Left lung (tissue), 10 donors: ENCODE measurements around the gene FICD. TPM values are rescaled to one million over a fixed set of nuclear protein-coding genes. Genes with fewer than 3 reads are reported as not detected.
"Not testable (repeated sequence)": the region's sequence is repeated elsewhere in the genome, so short reads cannot be mapped to it uniquely, and the experiment has no call there.

Source experiments
- ATAC-seq: fragments of 200-7000 bp; cut with Tn5 transposase; one replicate; pipeline ENCODE4 v1.9.1; 2020; ENCODE audit warnings: moderate library complexity
- DNase-seq, 4 donors: peaks; one replicate each; pipeline ENCODE4 v3.0.0-alpha.2; 2013 to 2020
- H3K27ac ChIP-seq, 2 donors: fragments of 200-600 bp; sonication (generic) in 1 of 2; one replicate each; pipeline versions ENCODE4 v1.5.0 to v1.8.0; 2020 to 2021
- H3K27me3 ChIP-seq, 2 donors: fragments of 200-600 bp; sonication (generic) in 1 of 2; one replicate each; pipeline versions ENCODE4 v1.5.0 to v1.8.0; 2020 to 2021
- H3K36me3 ChIP-seq, 2 donors: fragments of 200-600 bp; sonication (generic) in 1 of 2; one replicate each; pipeline versions ENCODE4 v1.5.0 to v1.8.0; 2020 to 2021
- H3K4me1 ChIP-seq, 2 donors: fragments of 200-600 bp; one replicate each; pipeline ENCODE4 v1.8.0; 2021
- H3K4me3 ChIP-seq, 2 donors: fragments of 200-600 bp; sonication (generic) in 1 of 2; one replicate each; pipeline versions ENCODE4 v1.5.0 to v1.8.0; 2020 to 2021; ENCODE audit warnings: mild to moderate bottlenecking in 1 of 2
- H3K9me3 ChIP-seq, 2 donors: fragments of 200-600 bp; sonication (generic) in 1 of 2; one replicate each; pipeline versions ENCODE4 v1.5.0 to v1.8.0; 2020 to 2021
- intact Hi-C, 2 donors: fragments of 100-400 bp; cut with DNase I; formaldehyde crosslinking; loops; one replicate each; pipeline versions ENCODE4 v1.11.2 to v1.14.2; 2022
- polyA plus RNA-seq, 6 donors: library from polyadenylated mRNA; unstranded; fragments of 120-200 nt; gene quantifications; one replicate each; pipeline ENCODE4 v1.2.1, GENCODE V29; 2013; ENCODE audit not compliant: insufficient read length in 6 of 6
- total RNA-seq, 2 donors: library from RNA; stranded (reverse); fragmentation: NEBNext Ultra II Directional; extraction: Animal tissue kit (Norgen Biotek cat#: 25700); gene quantifications; one replicate each; pipeline ENCODE4 v1.2.1, GENCODE V29; 2021
- TF ChIP-seq, protein P1 (sequence below), 2 donors: fragments of 200-600 bp; sonication (generic) in 1 of 2; IDR thresholded peaks; one replicate each; pipeline versions ENCODE4 v1.5.0 to v1.8.0; 2021; ENCODE audit warnings: antibody characterized with exemption in 2 of 2
- donor health status: DM: no; HTN: yes; CAD: no.
- donor health status: DM: no; HTN: no; CAD: no.

The FICD gene
- total and polyA plus RNA-seq, 8 donors: 2.6 to 13.2 (median 3.1) TPM

DNA sequence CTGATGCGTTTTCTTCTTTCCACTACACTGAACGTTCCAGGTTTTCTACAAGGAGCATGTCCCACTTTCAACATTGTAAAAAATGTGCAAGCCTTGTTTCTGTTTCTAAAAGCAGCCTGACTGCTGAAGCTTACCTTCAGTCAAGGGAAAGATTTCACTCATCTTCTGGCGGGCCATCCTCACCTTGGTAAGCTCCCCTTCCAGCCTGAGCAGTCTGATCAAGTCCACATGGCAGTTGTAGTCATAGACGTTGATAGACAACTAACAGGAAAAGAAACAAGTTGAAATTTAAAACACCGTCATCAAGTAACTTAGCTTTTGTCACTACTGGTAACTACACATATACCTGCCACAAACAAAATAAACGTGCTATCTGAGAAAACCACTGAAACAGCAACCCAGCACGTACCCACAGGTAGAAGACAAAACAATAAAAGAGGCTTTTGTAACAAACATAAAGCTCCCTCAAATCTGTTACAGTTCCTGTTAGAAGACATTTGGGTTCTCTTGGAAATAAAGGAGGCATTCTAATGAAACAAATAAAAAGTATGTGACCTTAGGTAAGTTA, 34.0 kb downstream of the FICD start:
- ATAC-seq (no peak), DNase-seq (no peak)
- TF ChIP-seq, protein P1, sequence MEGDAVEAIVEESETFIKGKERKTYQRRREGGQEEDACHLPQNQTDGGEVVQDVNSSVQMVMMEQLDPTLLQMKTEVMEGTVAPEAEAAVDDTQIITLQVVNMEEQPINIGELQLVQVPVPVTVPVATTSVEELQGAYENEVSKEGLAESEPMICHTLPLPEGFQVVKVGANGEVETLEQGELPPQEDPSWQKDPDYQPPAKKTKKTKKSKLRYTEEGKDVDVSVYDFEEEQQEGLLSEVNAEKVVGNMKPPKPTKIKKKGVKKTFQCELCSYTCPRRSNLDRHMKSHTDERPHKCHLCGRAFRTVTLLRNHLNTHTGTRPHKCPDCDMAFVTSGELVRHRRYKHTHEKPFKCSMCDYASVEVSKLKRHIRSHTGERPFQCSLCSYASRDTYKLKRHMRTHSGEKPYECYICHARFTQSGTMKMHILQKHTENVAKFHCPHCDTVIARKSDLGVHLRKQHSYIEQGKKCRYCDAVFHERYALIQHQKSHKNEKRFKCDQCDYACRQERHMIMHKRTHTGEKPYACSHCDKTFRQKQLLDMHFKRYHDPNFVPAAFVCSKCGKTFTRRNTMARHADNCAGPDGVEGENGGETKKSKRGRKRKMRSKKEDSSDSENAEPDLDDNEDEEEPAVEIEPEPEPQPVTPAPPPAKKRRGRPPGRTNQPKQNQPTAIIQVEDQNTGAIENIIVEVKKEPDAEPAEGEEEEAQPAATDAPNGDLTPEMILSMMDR (IDR thresholded peaks at IDR 0.05): no peak
- peaks cover 0 to 31% of the 10 kb centered on the region in 2 donors for H3K4me1 ChIP-seq
- intact Hi-C loops: no loop called here
- H3K9me3 ChIP-seq: no peaks in the 10 kb centered on the region
- H3K4me3 ChIP-seq: no peak overlapping the region
- H3K36me3 ChIP-seq: peaks cover 3 to 49% of the 10 kb centered on the region in 2 donors
- no peak overlapping the region for H3K27ac ChIP-seq
- H3K27me3 ChIP-seq: no peaks in the 10 kb centered on the region

DNA sequence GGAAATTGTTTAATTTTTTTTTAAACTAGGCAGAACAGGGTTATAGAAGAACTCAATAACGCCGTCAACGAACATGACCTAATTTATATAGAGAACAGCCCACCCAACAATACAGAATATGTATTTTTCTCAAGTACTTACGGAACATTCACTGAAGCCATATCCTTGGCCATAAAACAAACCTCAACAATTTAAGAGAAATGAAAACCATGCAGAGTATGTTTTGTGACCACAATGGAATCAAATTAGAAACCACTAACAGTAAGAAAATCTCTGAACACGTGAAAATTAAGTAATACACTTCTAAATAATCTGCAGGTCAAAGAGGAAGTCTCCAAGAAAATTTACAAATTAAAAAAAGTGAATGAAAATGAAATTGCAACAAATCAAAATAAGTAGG, 36.5 kb downstream of the FICD start:
- DNase-seq: no peak
- Histone ChIP-seq H3K36me3 (peaks cover 0 to 31% of the 10 kb centered on the region in 2 donors), H3K9me3 (no peaks in the 10 kb centered on the region), H3K4me1 (peaks cover 0 to 48% of the 10 kb centered on the region in 2 donors), H3K4me3 (no peak overlapping the region), H3K27ac (no peak overlapping the region), H3K27me3 (no peaks in the 10 kb centered on the region)
- no peak for ATAC-seq
- TF ChIP-seq, protein P1 (IDR thresholded peaks at IDR 0.05): no peak
- intact Hi-C loops: no loop called here

DNA sequence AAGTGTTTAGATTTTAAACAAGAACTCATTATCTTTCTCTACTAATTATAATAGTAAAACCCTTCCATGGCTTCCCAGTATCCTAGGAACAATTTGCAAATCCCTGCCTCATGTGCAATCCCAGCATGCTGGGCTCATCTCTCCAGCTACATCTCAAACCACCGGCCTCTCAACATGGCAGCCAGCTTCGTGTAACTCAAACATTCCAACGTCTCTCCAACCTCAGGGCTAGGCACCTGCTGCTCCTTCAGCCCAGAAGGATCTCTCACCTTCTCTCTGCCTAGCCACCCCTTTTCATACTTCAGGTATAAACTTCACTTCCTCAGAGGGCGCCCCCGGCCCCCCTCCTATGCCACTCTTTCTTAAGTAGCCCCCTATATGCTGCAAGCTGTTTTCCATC, 38.7 kb downstream of the FICD start:
- Histone ChIP-seq H3K4me3 (no peak overlapping the region), H3K9me3 (no peaks in the 10 kb centered on the region), H3K4me1 (peaks cover 0 to 65% of the 10 kb centered on the region in 2 donors), H3K27ac (no peak overlapping the region), H3K36me3 (peaks cover 0 to 15% of the 10 kb centered on the region in 2 donors), H3K27me3 (no peaks in the 10 kb centered on the region)
- ATAC-seq: no peak
- intact Hi-C loops: no loop called here
- no peak for DNase-seq
- TF ChIP-seq, protein P1 (IDR thresholded peaks at IDR 0.05): no peak

DNA sequence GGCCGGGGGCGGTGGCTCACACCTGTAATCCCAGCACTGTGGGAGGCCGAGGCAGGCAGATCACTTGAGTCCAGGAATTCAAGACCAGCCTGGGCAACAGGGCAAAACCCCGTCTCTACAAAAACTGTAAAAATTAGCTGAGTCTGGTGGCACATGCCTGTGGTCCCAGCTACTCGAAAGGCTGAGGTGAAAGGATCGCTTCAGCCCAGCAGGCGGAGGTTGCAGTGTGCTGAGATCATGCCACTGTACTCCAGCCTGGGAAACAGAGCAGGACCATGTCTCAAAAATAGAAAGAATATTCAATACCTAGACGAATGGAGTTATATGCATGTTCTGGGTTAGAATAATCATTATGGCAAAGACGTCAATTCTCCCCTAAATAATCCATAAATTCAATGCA, 40.3 kb downstream of the FICD start:
- H3K27ac ChIP-seq, ATAC-seq, DNase-seq, intact Hi-C loops, H3K27me3 ChIP-seq, H3K4me3 ChIP-seq, H3K9me3 ChIP-seq: not testable (repeated sequence)
- peaks cover 0 to 13% of the 10 kb centered on the region in 2 donors for H3K36me3 ChIP-seq
- H3K4me1 ChIP-seq: peaks cover 14 to 77% of the 10 kb centered on the region in 2 donors

DNA sequence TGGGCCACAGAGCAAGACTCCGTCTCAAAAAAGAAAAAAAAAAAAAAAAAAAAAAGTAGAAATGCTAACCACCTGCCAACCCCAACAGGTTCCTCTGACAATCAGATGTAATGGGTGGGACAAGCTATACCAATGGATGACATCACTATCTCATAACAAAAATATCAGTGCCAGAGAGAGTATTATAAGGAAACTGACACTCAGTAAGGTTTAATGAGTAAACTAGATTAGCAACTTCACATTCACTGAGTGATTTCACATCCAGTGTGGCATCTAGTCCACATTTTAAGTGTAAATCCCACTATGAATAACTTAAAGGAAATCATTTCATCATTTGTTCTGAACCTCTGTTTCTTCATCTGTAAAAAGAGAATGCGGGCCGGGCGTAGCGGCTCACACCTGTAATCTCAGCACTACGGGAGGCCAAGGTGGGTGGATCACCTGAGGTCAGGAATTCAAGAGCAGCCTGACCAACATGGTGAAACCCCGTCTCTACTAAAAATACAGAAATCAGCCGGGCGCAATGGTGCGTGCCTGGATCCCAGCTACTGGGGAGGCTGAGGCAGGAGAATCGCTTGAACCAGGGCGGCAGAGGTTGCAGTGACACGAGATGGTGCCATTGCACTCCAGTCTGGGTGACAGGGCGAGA, 44.1 kb downstream of the FICD start:
- Histone ChIP-seq H3K4me1 (peaks cover 18 to 70% of the 10 kb centered on the region in 2 donors), H3K27me3 (no peaks in the 10 kb centered on the region), H3K36me3 (peaks cover 0 to 15% of the 10 kb centered on the region in 2 donors), H3K9me3 (no peaks in the 10 kb centered on the region), H3K27ac (no peak overlapping the region), H3K4me3 (peak overlapping the region in 1 of 2 donors; percentile 98)
- TF ChIP-seq, protein P1 (IDR thresholded peaks at IDR 0.05): no peak
- intact Hi-C loops: no loop called here
- ATAC-seq (no peak), DNase-seq (no peak)
